Spleen (tissue), 11 donors: ENCODE measurements around the gene TSHZ2. TPM values are rescaled to one million over a fixed set of nuclear protein-coding genes. Genes with fewer than 3 reads are reported as not detected.

ENCODE experiments used
- DNase-seq: peaks from one replicate; pipeline ENCODE4 v3.0.0-alpha.2; 2020
- H3K27ac ChIP-seq, 8 donors: fragments of 200-600 bp; sonication (generic) in 7 of 8; 1 replicate in 4 of 8; 2 replicates in 4 of 8; pipeline versions ENCODE4 v1.5.0 to v1.8.0; 2016 to 2021; ENCODE audit warnings: inconsistent platforms in 4 of 8, mild to moderate bottlenecking in 4 of 8, moderate library complexity in 1 of 8
- H3K27me3 ChIP-seq, 7 donors: fragments of 200-600 bp; sonication (generic) in 6 of 7; replicated peaks in 1 of 7; 1 replicate in 4 of 7; 2 replicates in 3 of 7; pipeline versions ENCODE4 v1.5.0 to v1.8.0; 2016 to 2021; ENCODE audit warnings: inconsistent platforms in 3 of 7, mild to moderate bottlenecking in 1 of 7
- H3K36me3 ChIP-seq, 6 donors: fragments of 200-600 bp; sonication (generic) in 5 of 6; 1 replicate in 4 of 6; 2 replicates in 2 of 6; pipeline versions ENCODE4 v1.5.0 to v1.8.0; 2016 to 2021; ENCODE audit warnings: inconsistent platforms in 2 of 6
- H3K4me1 ChIP-seq, 6 donors: fragments of 200-600 bp; sonication (generic) in 5 of 6; 1 replicate in 3 of 6; 2 replicates in 3 of 6; pipeline versions ENCODE4 v1.5.0 to v1.8.0; 2016 to 2021; ENCODE audit warnings: inconsistent platforms in 3 of 6
- H3K4me3 ChIP-seq, 8 donors: fragments of 200-600 bp; sonication (generic) in 7 of 8; 1 replicate in 4 of 8; 2 replicates in 4 of 8; pipeline versions ENCODE4 v1.5.0 to v1.8.0; 2016 to 2021; ENCODE audit warnings: inconsistent platforms in 4 of 8, mild to moderate bottlenecking in 4 of 8, moderate library complexity in 2 of 8
- H3K9me3 ChIP-seq, 8 donors: fragments of 200-600 bp; sonication (generic) in 7 of 8; 1 replicate in 4 of 8; 2 replicates in 4 of 8; pipeline versions ENCODE4 v1.5.0 to v1.8.0; 2016 to 2021; ENCODE audit warnings: inconsistent platforms in 4 of 8
- POLR2A ChIP-seq, 3 donors: fragments of 450-650 bp; IDR thresholded peaks; one replicate each; pipeline ENCODE4 v1.5.1; 2017; ENCODE audit warnings: antibody characterized with exemption in 3 of 3, mild to moderate bottlenecking in 1 of 3
- POLR2AphosphoS5 ChIP-seq, 3 donors: sonication (generic); formaldehyde crosslinking; IDR thresholded peaks; one replicate each; pipeline ENCODE4 v1.5.1; 2017; ENCODE audit warnings: antibody characterized with exemption in 3 of 3
- WGBS, 5 donors: extraction: QIAGEN DNeasy Blood & Tissue Kit in 3 of 5; methylation state at CpG; one replicate each; pipeline versions ENCODE4 v1.1.5 to v1.1.7; 2013 to 2018; 5-methylcytosine and 5-hydroxymethylcytosine counted together
- intact Hi-C: fragments of 100-400 bp; cut with DNase I; formaldehyde crosslinking; loops from one replicate; pipeline ENCODE4 v1.15.0; 2023; ENCODE audit warnings: low total_unique reads
- polyA plus RNA-seq, 3 donors: library from polyadenylated mRNA; stranded (reverse); fragments of 200-250 nt; gene quantifications; one replicate each; pipeline ENCODE4 v1.2.1, GENCODE V29; 2013
- total RNA-seq, 7 donors: library from RNA; depleted of rRNA in 3 of 7; stranded (reverse); fragments of >200 nt in 3 of 7; fragmentation: NEBNext Ultra II Directional in 4 of 7; extraction: Animal tissue kit (Norgen Biotek cat#: 25700) in 4 of 7; gene quantifications; one replicate each; pipeline versions ENCODE4 v1.1.0 to v1.2.1, GENCODE V29; 2016 to 2021
- TF ChIP-seq, protein P1 (sequence below), 11 experiments: fragments of 200-600 bp in 7 of 11; fragments of 450-650 bp in 4 of 11; sonication (generic) in 4 of 11; IDR thresholded peaks in 8 of 11; conservative IDR thresholded peaks in 3 of 11; 1 replicate in 7 of 11; 2 replicates in 4 of 11; pipeline versions ENCODE4 v1.4.0 to v1.8.0; 2016 to 2021; ENCODE audit warnings: antibody characterized with exemption in 11 of 11, inconsistent platforms in 4 of 11, mild to moderate bottlenecking in 1 of 11
- donor health status: healthy with polysubstance abuse.
- donor health status: DM: no; HTN: no; CAD: no; lungs with moderate emphysema.
- donor health status: DM: no; HTN: no; CAD: no.
- donor health status: Bipolar disorder and iron deficiency.
- donor health status: healthy.
- donor health status: DM: no; HTN: no; CAD: no.
- donor health status: DM: yes; HTN: yes; CAD: no.

TSHZ2 gene
- total and polyA plus RNA-seq, 10 donors = 0.86 to 19.2 (median 15.7) TPM

DNA sequence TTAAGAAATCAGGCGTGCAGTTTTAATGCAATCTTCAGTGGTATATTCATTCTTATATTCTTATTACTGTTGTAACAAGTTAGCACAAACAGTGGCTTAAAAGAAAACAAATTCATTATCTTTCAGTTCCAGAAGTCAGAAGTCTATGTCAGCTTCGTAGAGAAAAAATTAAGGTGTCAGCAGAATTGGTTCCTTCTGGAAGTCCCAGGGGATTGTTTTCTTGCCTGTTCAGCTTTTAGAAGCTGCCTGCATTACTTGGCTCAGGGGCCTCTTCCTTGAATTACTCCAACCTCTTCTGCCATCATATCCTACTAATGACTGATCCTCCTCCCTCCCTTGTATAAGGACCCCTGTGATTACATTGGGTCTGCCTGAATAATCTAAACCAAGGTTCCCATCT is 377.6 kb downstream of the TSHZ2 start:
- DNase-seq = no peak
- 75 to 87% (median 83%) methylated on average over 2 of the region's 2 CpGs for WGBS, 5 donors
- intact Hi-C loops = no loop called here
- no peaks in the 10 kb centered on the region for H3K36me3 ChIP-seq
- TF ChIP-seq POLR2AphosphoS5 (IDR thresholded peaks at IDR 0.05) (no peak), POLR2A (IDR thresholded peaks at IDR 0.05) (no peak)
- TF ChIP-seq, protein P1, sequence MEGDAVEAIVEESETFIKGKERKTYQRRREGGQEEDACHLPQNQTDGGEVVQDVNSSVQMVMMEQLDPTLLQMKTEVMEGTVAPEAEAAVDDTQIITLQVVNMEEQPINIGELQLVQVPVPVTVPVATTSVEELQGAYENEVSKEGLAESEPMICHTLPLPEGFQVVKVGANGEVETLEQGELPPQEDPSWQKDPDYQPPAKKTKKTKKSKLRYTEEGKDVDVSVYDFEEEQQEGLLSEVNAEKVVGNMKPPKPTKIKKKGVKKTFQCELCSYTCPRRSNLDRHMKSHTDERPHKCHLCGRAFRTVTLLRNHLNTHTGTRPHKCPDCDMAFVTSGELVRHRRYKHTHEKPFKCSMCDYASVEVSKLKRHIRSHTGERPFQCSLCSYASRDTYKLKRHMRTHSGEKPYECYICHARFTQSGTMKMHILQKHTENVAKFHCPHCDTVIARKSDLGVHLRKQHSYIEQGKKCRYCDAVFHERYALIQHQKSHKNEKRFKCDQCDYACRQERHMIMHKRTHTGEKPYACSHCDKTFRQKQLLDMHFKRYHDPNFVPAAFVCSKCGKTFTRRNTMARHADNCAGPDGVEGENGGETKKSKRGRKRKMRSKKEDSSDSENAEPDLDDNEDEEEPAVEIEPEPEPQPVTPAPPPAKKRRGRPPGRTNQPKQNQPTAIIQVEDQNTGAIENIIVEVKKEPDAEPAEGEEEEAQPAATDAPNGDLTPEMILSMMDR (IDR thresholded peaks at IDR 0.05 in 8 of 11, conservative IDR thresholded peaks at IDR 0.05 in 3 of 11) = no peak
- peaks cover 0 to 9% (median 2%) of the 10 kb centered on the region in 8 donors for H3K9me3 ChIP-seq
- no peak overlapping the region for H3K4me3 ChIP-seq
- H3K4me1 ChIP-seq = peaks cover 0 to 7% (median 0%) of the 10 kb centered on the region in 6 donors
- no peaks in the 10 kb centered on the region for H3K27me3 ChIP-seq
- no peak overlapping the region for H3K27ac ChIP-seq

DNA sequence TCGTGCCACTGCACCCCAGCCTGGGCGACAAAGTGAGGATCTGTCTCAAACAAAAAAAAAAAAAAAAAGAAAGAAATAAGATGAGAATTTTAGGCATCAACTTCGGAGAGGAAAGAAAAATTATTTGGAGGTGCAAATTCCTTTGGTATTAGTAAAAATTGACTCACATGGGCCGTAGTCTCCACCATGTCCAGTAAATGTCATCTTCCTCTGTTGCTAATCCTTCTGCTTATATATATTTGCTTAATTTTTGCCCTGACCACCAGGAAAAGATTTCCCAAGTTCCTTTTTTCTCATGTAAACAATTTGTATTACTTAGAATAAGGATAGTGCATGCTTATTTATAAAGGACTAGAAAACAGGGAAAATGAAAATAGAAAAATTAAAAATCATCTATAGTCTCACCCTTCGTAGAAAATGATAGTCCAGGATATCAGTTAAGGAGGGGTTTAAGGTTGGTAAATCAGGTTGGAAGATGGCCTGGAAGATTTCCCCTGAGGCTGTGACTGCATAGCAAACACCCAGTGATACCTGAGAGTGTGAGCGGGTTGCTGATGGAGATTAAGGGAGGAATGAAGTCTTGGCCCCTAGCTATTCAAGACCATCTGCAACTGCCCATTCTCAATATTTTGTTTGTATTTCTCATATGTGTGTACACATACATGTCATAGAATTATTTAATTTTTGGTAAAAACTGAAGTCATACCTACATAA is 380.7 kb downstream of the TSHZ2 start:
- no peak for DNase-seq
- Histone ChIP-seq H3K36me3 (no peaks in the 10 kb centered on the region), H3K27me3 (no peaks in the 10 kb centered on the region), H3K9me3 (peaks cover 0 to 27% (median 19%) of the 10 kb centered on the region in 8 donors), H3K4me3 (no peak overlapping the region), H3K4me1 (no peaks in the 10 kb centered on the region), H3K27ac (no peak overlapping the region)
- TF ChIP-seq, protein P1 (IDR thresholded peaks at IDR 0.05 in 8 of 11, conservative IDR thresholded peaks at IDR 0.05 in 3 of 11) = no peak
- TF ChIP-seq POLR2AphosphoS5 (IDR thresholded peaks at IDR 0.05) = no peak
- no peak for TF ChIP-seq POLR2A (IDR thresholded peaks at IDR 0.05)
- intact Hi-C loops = no loop called here
- 76 to 86% (median 82%) methylated on average over 6 of the region's 6 CpGs for WGBS, 5 donors

GRCh38 chr20:53354314-53354713 is 382.2 kb downstream of the TSHZ2 start:
- no peaks in the 10 kb centered on the region for H3K4me1 ChIP-seq
- H3K27me3 ChIP-seq = no peaks in the 10 kb centered on the region

DNA sequence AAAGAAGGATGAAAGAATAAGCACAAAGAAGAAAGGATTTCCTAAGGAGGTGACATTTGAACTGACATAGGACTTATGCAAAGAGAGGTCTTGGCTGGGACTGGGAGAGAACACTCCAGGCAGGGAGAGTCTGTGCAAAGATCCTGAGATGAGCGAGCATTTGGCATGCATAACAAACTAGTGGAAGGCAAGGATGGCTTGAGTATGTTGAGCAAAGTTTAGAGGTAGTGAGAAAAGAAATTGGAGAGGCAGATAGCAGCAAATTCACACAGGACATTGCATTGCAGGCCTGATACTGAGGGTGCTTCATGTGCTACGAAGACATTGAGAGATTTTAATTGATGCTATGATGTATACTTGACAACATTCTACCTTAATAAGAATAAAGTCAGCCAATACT is 383.6 kb downstream of the TSHZ2 start:
- Histone ChIP-seq H3K27me3 (no peaks in the 10 kb centered on the region), H3K36me3 (no peaks in the 10 kb centered on the region), H3K4me3 (no peak overlapping the region), H3K27ac (no peak overlapping the region), H3K4me1 (no peaks in the 10 kb centered on the region), H3K9me3 (peaks cover 0 to 27% (median 17%) of the 10 kb centered on the region in 8 donors)
- 65 to 88% (median 79%) methylated on average over 2 of the region's 2 CpGs for WGBS, 5 donors
- intact Hi-C loops = no loop called here
- TF ChIP-seq, protein P1 (IDR thresholded peaks at IDR 0.05 in 8 of 11, conservative IDR thresholded peaks at IDR 0.05 in 3 of 11) = no peak
- TF ChIP-seq POLR2AphosphoS5 (IDR thresholded peaks at IDR 0.05) = no peak
- TF ChIP-seq POLR2A (IDR thresholded peaks at IDR 0.05) = no peak
- no peak for DNase-seq

More at GRCh38 chr20:53354314-53354713, 382.2 kb downstream of the TSHZ2 start:
- Histone ChIP-seq H3K36me3 (no peaks in the 10 kb centered on the region), H3K9me3 (peaks cover 0 to 27% (median 19%) of the 10 kb centered on the region in 8 donors), H3K27ac (no peak overlapping the region), H3K4me3 (no peak overlapping the region)
- DNase-seq = no peak
- 67 to 88% (median 82%) methylated on average over 1 of the region's 1 CpG for WGBS, 5 donors
- intact Hi-C loops = no loop called here
- TF ChIP-seq POLR2AphosphoS5 (IDR thresholded peaks at IDR 0.05) = no peak
- TF ChIP-seq, protein P1 (IDR thresholded peaks at IDR 0.05 in 8 of 11, conservative IDR thresholded peaks at IDR 0.05 in 3 of 11) = no peak
- TF ChIP-seq POLR2A (IDR thresholded peaks at IDR 0.05) = no peak
